K562 treated with DMSO at 1 percent for 48 hours (cell line): ENCODE results near the gene ANO3. TPM values are rescaled to one million over a fixed set of nuclear protein-coding genes. Genes with fewer than 3 reads are reported as not detected.

Experiments
- total RNA-seq: library from RNA; unstranded; fragments of 300-600 nt; gene quantifications from 2 replicates; pipeline ENCODE4 v1.2.3, GENCODE V29; 2022; ENCODE audit warnings: low replicate concordance; ENCODE audit errors: extremely low read depth

The ANO3 gene
- total RNA-seq: not detected in 2 replicates

GRCh38 chr11:26331911-26332571 is at the start of gene ANO3:
Gene ANO3 (plus strand): TSS chr11:26332130. CDS start chr11:26332276, 146 bp downstream.

GRCh38 chr11:26571861-26572654 is 240.1 kb downstream of the ANO3 start, which contains the start of gene MUC15:
Gene MUC15 (minus strand): TSS chr11:26572263. CDS start chr11:26567094, 5,169 bp downstream.

Other genes starting within 250 kb of the ANO3 start
- not detected in 2 replicates for gene MUC15, start 240.1 kb downstream of the ANO3 start, total RNA-seq